BLaER1 treated with 17β-estradiol and CSF1 and Interleukin-3, amounts not matched to agents 10 nM and 100 nM (cell line): Measurements from ENCODE around the gene TVP23A.

ENCODE experiments used
- H3K27ac ChIP-seq, 11 experiments: shearing (Covaris generic); formaldehyde crosslinking; 2 replicates each; pipeline ENCODE4 v1.8.1; 2022
- H3K27me3 ChIP-seq, 11 experiments: shearing (Covaris generic); formaldehyde crosslinking; 2 replicates each; pipeline ENCODE4 v1.8.1; 2022
- H3K36me3 ChIP-seq, 11 experiments: shearing (Covaris generic); formaldehyde crosslinking; 2 replicates each; pipeline ENCODE4 v1.8.1; 2022
- H3K4me1 ChIP-seq, 10 experiments: shearing (Covaris generic); formaldehyde crosslinking; 2 replicates each; pipeline ENCODE4 v1.8.1; 2022
- H3K4me2 ChIP-seq, 11 experiments: shearing (Covaris generic); formaldehyde crosslinking; 2 replicates each; pipeline ENCODE4 v1.8.1; 2022
- H3K4me3 ChIP-seq, 10 experiments: shearing (Covaris generic); formaldehyde crosslinking; 2 replicates each; pipeline ENCODE4 v1.8.1; 2022
- H3K9ac ChIP-seq, 11 experiments: shearing (Covaris generic); formaldehyde crosslinking; 2 replicates each; pipeline ENCODE4 v1.8.1; 2022
- H3K9me3 ChIP-seq, 11 experiments: shearing (Covaris generic); formaldehyde crosslinking; replicated peaks in 1 of 11; 2 replicates each; pipeline ENCODE4 v1.8.1; 2022
- H4K20me1 ChIP-seq, 11 experiments: shearing (Covaris generic); formaldehyde crosslinking; 2 replicates each; pipeline ENCODE4 v1.8.1; 2022
- Cebpa-rat ChIP-seq, 11 experiments: shearing (Covaris generic); IDR thresholded peaks; 2 replicates each; pipeline ENCODE4 v1.8.1; 2022

TVP23A gene

GRCh38 chr16:10856042-10856441 lies 37.4 kb upstream of the TVP23A start:
- no peak overlapping the region for H3K9ac ChIP-seq
- no peaks in the 10 kb centered on the region for H3K27me3 ChIP-seq
- peaks cover 0 to 22% (median 0%) of the 10 kb centered on the region in 11 experiments; a peak in 7 of 22 replicates for H3K9me3 ChIP-seq
- H3K36me3 ChIP-seq, result no peaks in the 10 kb centered on the region
- H3K4me2 ChIP-seq, result no peak overlapping the region
- peaks cover 18 to 34% (median 21%) of the 10 kb centered on the region in 10 experiments for H3K4me1 ChIP-seq
- H4K20me1 ChIP-seq, result no peaks in the 10 kb centered on the region
- no peak for TF ChIP-seq Cebpa-rat (IDR thresholded peaks at IDR 0.05)
- H3K27ac ChIP-seq, result no peak overlapping the region
- H3K4me3 ChIP-seq, result no peak overlapping the region

DNA sequence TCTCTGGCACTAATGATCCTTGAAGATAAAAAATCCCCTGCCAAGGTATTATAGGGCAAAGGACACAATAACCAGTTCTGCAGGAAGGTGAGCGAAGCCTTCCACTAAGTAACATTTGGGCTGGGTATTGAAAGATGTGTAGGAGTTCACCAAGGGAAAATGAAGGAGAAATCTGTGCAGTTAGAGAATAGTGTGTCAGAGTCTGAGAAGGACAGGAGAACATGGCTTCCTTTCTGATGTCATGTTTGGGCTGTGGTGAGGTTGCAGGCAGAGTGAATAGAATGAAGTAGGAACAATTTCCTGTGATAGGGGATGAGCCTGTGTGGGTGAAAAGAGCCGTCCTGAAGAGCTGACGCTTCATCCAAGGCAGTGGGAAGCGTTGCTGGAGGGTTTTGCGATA lies 34.4 kb upstream of the TVP23A start:
- Histone ChIP-seq H3K4me3 (no peak overlapping the region), H3K27me3 (no peaks in the 10 kb centered on the region), H3K27ac (no peak overlapping the region), H4K20me1 (no peaks in the 10 kb centered on the region), H3K9me3 (peaks cover 0 to 26% (median 0%) of the 10 kb centered on the region in 11 experiments; a peak in 7 of 22 replicates), H3K9ac (no peak overlapping the region), H3K36me3 (no peaks in the 10 kb centered on the region), H3K4me2 (peak overlapping the region in 9 of 11 experiments; percentile 16 to 87 (median 43); a peak in 15 of 22 replicates), H3K4me1 (peaks cover 38 to 49% (median 43%) of the 10 kb centered on the region in 10 experiments)
- no peak for TF ChIP-seq Cebpa-rat (IDR thresholded peaks at IDR 0.05)

DNA sequence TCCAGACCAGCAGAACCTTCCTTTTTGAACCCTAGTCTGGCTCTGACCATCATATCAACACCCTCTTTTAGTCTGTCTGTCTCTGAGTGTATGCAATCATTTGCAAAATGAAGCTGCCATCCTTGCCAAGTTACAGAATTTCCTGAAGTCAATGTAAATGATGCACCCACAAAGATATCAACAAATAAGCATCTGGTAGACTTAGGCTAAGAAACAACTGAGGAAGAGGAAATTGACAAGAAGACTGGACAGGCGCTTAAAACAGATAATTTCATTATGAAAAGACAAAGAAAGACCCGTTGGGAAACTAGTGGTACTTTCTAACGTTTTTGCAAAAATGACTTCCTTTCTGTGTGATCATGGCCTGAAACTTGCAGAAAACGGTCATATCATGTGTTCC lies 33.7 kb upstream of the TVP23A start:
- Histone ChIP-seq H3K4me2 (peak overlapping the region; percentile 20 to 87 (median 43)), H3K4me3 (no peak overlapping the region), H3K27ac (peak overlapping the region in 1 of 11 experiments; percentile 27; a peak in 2 of 22 replicates), H3K9me3 (peaks cover 0 to 26% (median 0%) of the 10 kb centered on the region in 11 experiments; a peak in 7 of 22 replicates), H3K27me3 (no peaks in the 10 kb centered on the region), H3K36me3 (no peaks in the 10 kb centered on the region), H3K9ac (no peak overlapping the region), H3K4me1 (peaks cover 44 to 56% (median 49%) of the 10 kb centered on the region in 10 experiments), H4K20me1 (no peaks in the 10 kb centered on the region)
- TF ChIP-seq Cebpa-rat (IDR thresholded peaks at IDR 0.05), result no peak

- no peaks in the 10 kb centered on the region for H4K20me1 ChIP-seq
- H3K4me3 ChIP-seq, result no peak overlapping the region
- H3K9ac ChIP-seq, result no peak overlapping the region
- H3K27ac ChIP-seq, result peak overlapping the region in 1 of 11 experiments; percentile 13; a peak in 1 of 22 replicates
- H3K36me3 ChIP-seq, result no peaks in the 10 kb centered on the region
- peaks cover 0 to 26% (median 0%) of the 10 kb centered on the region in 11 experiments; a peak in 7 of 22 replicates for H3K9me3 ChIP-seq
- peak overlapping the region in 8 of 11 experiments; percentile 15 to 87 (median 47); a peak in 9 of 22 replicates for H3K4me2 ChIP-seq
- H3K4me1 ChIP-seq, result peaks cover 52 to 63% (median 57%) of the 10 kb centered on the region in 10 experiments
- TF ChIP-seq Cebpa-rat (IDR thresholded peaks at IDR 0.05), result no peak
- no peaks in the 10 kb centered on the region for H3K27me3 ChIP-seq
These were observed 32.9 kb upstream of the TVP23A start for GRCh38 chr16:10851512-10851911.

DNA sequence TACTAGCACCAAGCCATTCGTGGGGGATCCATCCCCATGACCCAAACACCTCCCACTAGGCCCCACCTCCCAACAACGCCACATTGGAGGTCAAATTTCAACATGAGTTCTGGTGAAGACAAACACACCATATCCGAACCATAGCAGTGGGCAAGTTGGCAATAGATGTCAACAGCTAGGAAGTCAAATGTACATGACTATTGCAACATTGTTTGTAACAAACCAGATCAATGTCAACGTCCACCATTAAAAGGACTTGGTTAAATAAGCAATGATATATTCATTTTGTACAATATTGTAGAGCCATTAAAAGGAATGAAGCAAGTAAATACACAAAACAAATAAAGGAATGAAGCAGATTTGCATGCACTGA lies 31.9 kb upstream of the TVP23A start:
- Histone ChIP-seq H3K4me3 (no peak overlapping the region), H3K36me3 (no peaks in the 10 kb centered on the region), H4K20me1 (no peaks in the 10 kb centered on the region), H3K9ac (no peak overlapping the region), H3K9me3 (peaks cover 0 to 26% (median 0%) of the 10 kb centered on the region in 11 experiments; a peak in 7 of 22 replicates), H3K4me1 (peaks cover 55 to 74% (median 66%) of the 10 kb centered on the region in 10 experiments), H3K27me3 (no peaks in the 10 kb centered on the region), H3K4me2 (peak overlapping the region in 8 of 11 experiments; percentile 34 to 94 (median 52); a peak in 12 of 22 replicates), H3K27ac (no peak overlapping the region)
- TF ChIP-seq Cebpa-rat (IDR thresholded peaks at IDR 0.05), result no peak; a peak in 1 of 22 replicates

- Histone ChIP-seq H3K27ac (no peak overlapping the region), H3K27me3 (no peaks in the 10 kb centered on the region), H3K4me1 (peaks cover 55 to 78% (median 67%) of the 10 kb centered on the region in 10 experiments), H3K36me3 (no peaks in the 10 kb centered on the region), H3K9me3 (peaks cover 0 to 26% (median 0%) of the 10 kb centered on the region in 11 experiments; a peak in 7 of 22 replicates), H3K4me3 (no peak overlapping the region), H4K20me1 (no peaks in the 10 kb centered on the region), H3K4me2 (peak overlapping the region; percentile 31 to 94 (median 53); a peak in 19 of 22 replicates), H3K9ac (no peak overlapping the region)
- TF ChIP-seq Cebpa-rat (IDR thresholded peaks at IDR 0.05), result no peak
These were observed 31.3 kb upstream of the TVP23A start for GRCh38 chr16:10849736-10850477.

DNA sequence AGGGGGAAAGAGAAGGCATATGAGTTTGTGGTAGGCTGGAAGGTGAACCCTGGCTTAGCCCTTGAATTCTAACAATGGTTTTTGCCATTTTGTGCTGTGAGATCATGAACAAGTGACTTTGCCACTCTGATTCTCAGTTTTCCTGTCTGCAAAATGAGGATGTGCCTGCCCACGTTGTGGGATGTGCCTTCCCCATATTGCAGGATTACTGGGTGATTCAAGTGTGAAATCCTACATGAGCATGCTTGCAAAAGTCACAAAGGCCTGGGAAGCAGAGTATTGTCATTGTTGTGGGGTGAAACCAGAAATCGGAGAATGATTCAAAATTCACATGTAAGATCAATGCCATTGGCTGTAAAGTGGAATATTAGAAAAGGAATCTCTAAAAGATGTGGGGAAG lies 28.6 kb upstream of the TVP23A start:
- no peak for TF ChIP-seq Cebpa-rat (IDR thresholded peaks at IDR 0.05)
- H3K4me2 ChIP-seq, result peak overlapping the region; percentile 46 to 94 (median 83)
- H3K27ac ChIP-seq, result peak overlapping the region in 8 of 11 experiments; percentile 23 to 86 (median 74); a peak in 14 of 22 replicates
- H3K4me3 ChIP-seq, result peak overlapping the region in 4 of 10 experiments; percentile 19 to 31 (median 26); a peak in 4 of 20 replicates
- H3K9me3 ChIP-seq, result peaks cover 0 to 18% (median 0%) of the 10 kb centered on the region in 11 experiments; a peak in 5 of 22 replicates
- H3K36me3 ChIP-seq, result no peaks in the 10 kb centered on the region
- H3K9ac ChIP-seq, result peak overlapping the region in 6 of 11 experiments; percentile 42 to 73 (median 62); a peak in 10 of 22 replicates
- H4K20me1 ChIP-seq, result no peaks in the 10 kb centered on the region
- H3K27me3 ChIP-seq, result no peaks in the 10 kb centered on the region
- H3K4me1 ChIP-seq, result peaks cover 57 to 82% (median 72%) of the 10 kb centered on the region in 10 experiments

DNA sequence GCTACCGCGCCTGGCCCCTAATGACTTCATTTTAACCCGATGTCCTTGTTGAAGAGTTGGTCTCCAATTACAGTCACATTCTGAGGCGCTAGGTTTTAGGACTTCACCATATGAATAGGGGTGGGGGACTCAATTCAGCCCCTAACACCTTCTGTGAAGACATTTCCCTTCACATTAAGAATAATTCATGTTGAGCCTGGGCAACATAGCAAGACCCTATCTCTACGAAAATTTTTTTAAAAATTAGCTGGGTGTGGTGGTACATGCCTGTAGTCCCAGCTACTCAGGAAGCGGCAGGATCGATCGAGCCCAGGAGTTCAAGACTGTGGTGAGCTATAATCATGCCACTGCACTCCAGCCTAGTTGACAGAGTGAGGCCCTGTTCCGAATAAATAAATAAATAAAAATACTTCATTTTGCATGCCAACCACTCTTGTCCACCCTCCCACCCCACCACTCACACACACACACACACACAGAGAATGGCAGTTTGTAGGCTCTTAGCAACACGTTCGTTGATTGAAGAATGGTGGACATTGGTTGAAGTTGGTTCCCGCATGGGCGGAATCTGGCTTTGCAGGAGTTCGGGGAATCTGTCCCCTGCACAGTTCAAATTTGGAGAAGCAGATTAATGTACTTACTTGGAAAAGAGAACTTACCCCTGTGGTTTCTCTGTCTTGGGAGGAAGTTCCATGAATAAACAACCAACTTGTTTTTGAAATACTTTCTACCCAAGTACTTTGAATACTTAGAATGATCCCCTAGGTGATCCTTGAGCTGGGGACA lies 27.8 kb upstream of the TVP23A start:
- H4K20me1 ChIP-seq, result no peaks in the 10 kb centered on the region

More for the DNA sequence above, 27.8 kb upstream of the TVP23A start:
- peaks cover 0 to 11% (median 0%) of the 10 kb centered on the region in 11 experiments; a peak in 5 of 22 replicates for H3K9me3 ChIP-seq
- H3K36me3 ChIP-seq, result no peaks in the 10 kb centered on the region
- H3K9ac ChIP-seq, result peak overlapping the region in 6 of 11 experiments; percentile 42 to 73 (median 62); a peak in 10 of 22 replicates
- peak overlapping the region in 8 of 11 experiments; percentile 23 to 86 (median 74); a peak in 14 of 22 replicates for H3K27ac ChIP-seq
- peaks cover 49 to 74% (median 65%) of the 10 kb centered on the region in 10 experiments for H3K4me1 ChIP-seq
- no peaks in the 10 kb centered on the region for H3K27me3 ChIP-seq
- peak overlapping the region; percentile 46 to 94 (median 83) for H3K4me2 ChIP-seq
- H3K4me3 ChIP-seq, result peak overlapping the region in 4 of 10 experiments; percentile 19 to 31 (median 26); a peak in 3 of 20 replicates
- TF ChIP-seq Cebpa-rat (IDR thresholded peaks at IDR 0.05), result no peak
